ENCODE results near the gene NFX1. TPM values are rescaled to one million over a fixed set of nuclear protein-coding genes. Genes with fewer than 3 reads are reported as not detected.
A peak's percentile ranks its signal among the peaks of the same experiment; 100 is the strongest.
"Not testable (repeated sequence)": the region's sequence is repeated elsewhere in the genome, so short reads cannot be mapped to it uniquely, and the experiment has no call there.

Gene NFX1
- total RNA-seq, 1 donor from 2014 or later: 15.1 TPM

DNA sequence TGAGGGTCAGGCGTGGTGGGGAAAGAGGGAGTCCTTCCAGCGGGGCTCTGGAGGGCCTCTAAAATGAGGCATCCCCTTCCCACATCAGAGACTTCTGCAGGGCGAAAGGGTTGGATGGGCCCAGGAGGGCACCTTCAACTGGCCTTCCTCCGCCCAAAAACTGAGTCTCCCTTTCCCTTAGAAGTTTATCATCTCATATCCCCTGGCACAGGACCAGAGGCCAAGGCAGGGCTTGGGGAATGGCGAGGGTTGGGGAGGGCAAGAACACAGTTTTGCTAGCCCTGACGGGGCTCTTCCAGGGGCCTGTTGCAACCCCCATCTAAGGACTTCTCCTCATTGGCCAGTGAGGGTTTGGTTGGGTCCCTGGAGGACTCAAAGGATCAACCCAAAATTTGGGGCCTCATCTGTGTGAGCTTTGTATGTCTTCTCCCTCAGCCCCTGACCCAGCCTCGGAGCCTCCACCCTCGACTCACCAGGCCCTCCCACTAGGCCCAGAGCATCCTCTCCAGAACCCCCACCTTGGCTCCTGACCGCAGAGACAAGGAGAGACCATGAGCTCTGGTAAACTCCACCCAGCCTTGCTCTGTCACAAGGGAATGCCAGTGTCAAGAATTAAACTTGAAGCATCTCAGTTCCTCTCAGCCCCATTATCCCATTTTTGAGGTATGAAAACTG, 87.9 kb downstream of the NFX1 start:
- no peaks in the 10 kb centered on the region for H3K9me3 ChIP-seq (ENCODE audit: control insufficient read depth in 3 of 3, low read length in 3 of 3)
- H3K4me1 ChIP-seq (ENCODE audit: control insufficient read depth in 3 of 3, insufficient read depth in 3 of 3, low read length in 3 of 3): peaks cover 5 to 37% (median 31%) of the 10 kb centered on the region in 3 donors
- H3K36me3 ChIP-seq (ENCODE audit: control insufficient read depth in 3 of 3, insufficient read depth in 3 of 3, low read length in 3 of 3): peaks cover 0 to 3% (median under 1%) of the 10 kb centered on the region in 3 donors
- no peak overlapping the region for H3K4me3 ChIP-seq (ENCODE audit: low read length in 3 of 3)
- no peak overlapping the region for H3K9ac ChIP-seq (ENCODE audit: low read depth in 1 of 3, low read length in 3 of 3)
- H3K27ac ChIP-seq (ENCODE audit: low read depth, low read length): no peak overlapping the region
- no peaks in the 10 kb centered on the region for H3K27me3 ChIP-seq (ENCODE audit: control insufficient read depth in 3 of 3, insufficient read depth in 3 of 3, low read length in 3 of 3)

DNA sequence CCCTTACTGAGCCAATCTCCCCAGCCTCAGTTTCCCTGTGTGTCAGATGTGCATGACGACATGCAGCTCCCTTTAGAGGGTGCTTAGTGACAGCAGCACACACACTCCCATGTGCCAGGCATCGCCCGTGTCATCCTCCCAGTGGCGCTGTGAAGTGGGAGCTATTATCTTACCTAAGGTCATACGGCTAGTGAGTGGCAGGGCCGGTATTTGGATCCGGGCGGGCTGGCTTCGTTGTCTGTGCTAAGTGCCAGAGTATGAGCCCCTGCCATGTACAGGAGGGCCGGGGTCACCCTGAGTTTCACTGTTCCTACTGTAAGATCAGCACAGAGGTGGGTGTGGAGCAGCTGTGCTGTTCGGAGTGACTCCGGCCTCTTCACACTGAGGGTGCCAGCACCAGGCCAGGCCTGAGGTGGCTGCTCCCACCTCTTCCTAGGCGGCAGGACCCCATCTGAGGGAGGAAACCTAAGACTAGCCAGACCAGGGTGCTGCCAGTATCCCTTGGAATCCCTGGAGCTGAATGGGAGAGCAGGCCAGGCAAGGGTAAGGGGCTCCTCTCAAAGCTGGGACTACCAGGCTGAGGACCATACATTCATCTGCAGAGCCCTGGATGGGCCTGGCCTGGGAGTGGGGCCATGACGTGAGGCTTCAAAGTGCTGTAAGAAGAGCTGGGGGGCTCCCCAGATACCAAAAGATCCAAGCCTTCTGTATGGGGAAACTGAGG, 89.5 kb downstream of the NFX1 start:
- Histone ChIP-seq H3K27me3 (ENCODE audit: control insufficient read depth in 3 of 3, insufficient read depth in 3 of 3, low read length in 3 of 3) (no peaks in the 10 kb centered on the region), H3K4me3 (ENCODE audit: low read length in 3 of 3) (no peak overlapping the region), H3K27ac (ENCODE audit: low read depth, low read length) (peak overlapping the region; percentile 31), H3K4me1 (ENCODE audit: control insufficient read depth in 3 of 3, insufficient read depth in 3 of 3, low read length in 3 of 3) (peaks cover 5 to 37% (median 31%) of the 10 kb centered on the region in 3 donors), H3K36me3 (ENCODE audit: control insufficient read depth in 3 of 3, insufficient read depth in 3 of 3, low read length in 3 of 3) (no peaks in the 10 kb centered on the region), H3K9ac (ENCODE audit: low read depth in 1 of 3, low read length in 3 of 3) (peak overlapping the region in 1 of 3 donors; percentile 54), H3K9me3 (ENCODE audit: control insufficient read depth in 3 of 3, low read length in 3 of 3) (no peaks in the 10 kb centered on the region)

DNA sequence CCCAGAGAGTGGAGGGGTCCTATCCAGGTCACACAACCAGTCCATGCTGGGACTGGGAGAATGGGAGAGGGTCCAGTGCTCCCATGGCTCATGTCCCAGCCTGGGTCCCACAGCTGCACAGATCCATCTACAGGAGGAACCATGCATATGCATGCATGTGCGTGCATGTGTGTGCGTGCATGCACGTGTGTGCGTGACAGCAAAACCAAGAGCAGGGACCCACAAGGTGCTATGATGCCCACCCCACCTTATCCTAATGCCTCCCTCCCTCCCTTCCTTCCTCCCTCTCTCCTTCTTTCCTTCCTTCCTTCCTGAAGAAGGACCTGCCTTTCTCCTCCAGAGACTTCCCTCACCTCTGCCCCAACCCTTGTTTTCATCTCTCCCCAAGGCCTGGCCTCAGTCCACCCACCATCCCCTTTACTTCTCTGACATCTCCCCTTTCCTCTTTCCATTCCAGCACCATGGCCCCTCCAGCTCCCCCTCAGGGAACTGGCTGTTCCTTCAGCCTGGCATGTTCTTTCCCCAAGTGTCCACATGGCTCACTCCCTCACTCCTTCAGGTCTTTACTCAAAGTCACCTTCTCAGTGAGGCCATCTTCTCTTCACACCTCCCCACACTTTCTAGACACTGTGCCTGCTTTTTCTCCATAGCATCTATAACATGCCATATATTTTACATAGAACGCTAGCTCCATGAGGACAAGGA, 90.2 kb downstream of the NFX1 start:
- Histone ChIP-seq H3K9me3 (ENCODE audit: control insufficient read depth in 3 of 3, low read length in 3 of 3) (no peaks in the 10 kb centered on the region), H3K27ac (ENCODE audit: low read depth, low read length) (peak overlapping the region; percentile 45), H3K9ac (ENCODE audit: low read depth in 1 of 3, low read length in 3 of 3) (peak overlapping the region in 1 of 3 donors; percentile 40), H3K36me3 (ENCODE audit: control insufficient read depth in 3 of 3, insufficient read depth in 3 of 3, low read length in 3 of 3) (no peaks in the 10 kb centered on the region), H3K27me3 (ENCODE audit: control insufficient read depth in 3 of 3, insufficient read depth in 3 of 3, low read length in 3 of 3) (no peaks in the 10 kb centered on the region), H3K4me1 (ENCODE audit: control insufficient read depth in 3 of 3, insufficient read depth in 3 of 3, low read length in 3 of 3) (peaks cover 0 to 31% (median 27%) of the 10 kb centered on the region in 3 donors), H3K4me3 (ENCODE audit: low read length in 3 of 3) (no peak overlapping the region)

DNA sequence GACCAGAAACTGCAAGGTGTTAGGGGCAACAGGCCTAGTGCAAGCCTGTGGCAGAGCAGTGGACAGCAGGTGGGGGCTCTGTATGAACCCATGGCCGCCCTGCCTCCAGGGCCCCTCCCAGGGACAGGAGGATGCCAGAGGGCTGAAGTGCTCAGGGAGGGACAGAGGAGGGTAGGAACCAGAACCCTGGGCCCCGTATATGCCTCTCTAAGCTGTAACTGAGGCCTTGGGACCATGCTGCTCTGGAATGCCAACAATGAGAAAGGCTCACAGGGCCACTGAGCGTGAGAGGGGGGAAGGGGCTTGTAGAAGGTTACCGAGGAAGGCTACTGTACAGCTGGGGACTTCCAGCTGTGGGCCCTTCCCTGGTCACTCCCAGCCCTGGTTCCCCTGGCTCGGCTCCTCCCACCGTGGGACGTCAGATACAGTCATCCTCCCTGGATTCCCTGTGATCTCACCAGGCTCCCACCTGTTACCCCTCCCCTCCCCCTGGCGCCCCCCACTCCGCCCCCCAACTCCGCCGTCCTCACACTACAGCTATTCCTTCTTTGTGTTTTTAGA, 91.0 kb downstream of the NFX1 start:
- peak overlapping the region; percentile 45 for H3K27ac ChIP-seq (ENCODE audit: low read depth, low read length)

DNA sequence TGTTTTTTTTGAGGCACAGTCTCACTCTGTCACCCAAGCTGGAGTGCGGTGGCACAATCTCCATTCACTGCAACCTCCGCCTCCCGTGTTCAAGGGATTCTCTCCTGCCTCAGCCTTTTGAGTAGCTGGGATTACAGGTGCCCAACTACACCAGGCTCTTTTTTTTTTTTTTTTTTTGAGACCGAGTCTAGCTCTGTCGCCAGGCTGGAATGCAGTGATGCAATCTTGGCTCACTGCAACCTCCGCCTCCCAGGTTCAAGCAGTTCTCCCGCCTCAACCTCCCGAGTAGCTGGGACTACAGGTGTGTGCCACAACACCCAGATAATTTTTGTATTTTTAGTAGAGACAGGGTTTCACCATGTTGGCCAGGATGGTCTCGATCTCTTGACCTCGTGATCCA, 92.1 kb downstream of the NFX1 start:
- not testable (repeated sequence) for H3K36me3 ChIP-seq (ENCODE audit: control insufficient read depth in 3 of 3, insufficient read depth in 3 of 3, low read length in 3 of 3); H3K27me3 ChIP-seq (ENCODE audit: control insufficient read depth in 3 of 3, insufficient read depth in 3 of 3, low read length in 3 of 3); H3K9me3 ChIP-seq (ENCODE audit: control insufficient read depth in 3 of 3, low read length in 3 of 3); H3K27ac ChIP-seq (ENCODE audit: low read depth, low read length); H3K4me3 ChIP-seq (ENCODE audit: low read length in 3 of 3); H3K9ac ChIP-seq (ENCODE audit: low read depth in 1 of 3, low read length in 3 of 3)
- peaks cover 0 to 21% (median 17%) of the 10 kb centered on the region in 3 donors for H3K4me1 ChIP-seq (ENCODE audit: control insufficient read depth in 3 of 3, insufficient read depth in 3 of 3, low read length in 3 of 3)

More for the DNA sequence above, 91.0 kb downstream of the NFX1 start:
- Histone ChIP-seq H3K36me3 (ENCODE audit: control insufficient read depth in 3 of 3, insufficient read depth in 3 of 3, low read length in 3 of 3) (no peaks in the 10 kb centered on the region), H3K4me1 (ENCODE audit: control insufficient read depth in 3 of 3, insufficient read depth in 3 of 3, low read length in 3 of 3) (peaks cover 0 to 24% (median 20%) of the 10 kb centered on the region in 3 donors), H3K9me3 (ENCODE audit: control insufficient read depth in 3 of 3, low read length in 3 of 3) (no peaks in the 10 kb centered on the region), H3K4me3 (ENCODE audit: low read length in 3 of 3) (no peak overlapping the region), H3K27me3 (ENCODE audit: control insufficient read depth in 3 of 3, insufficient read depth in 3 of 3, low read length in 3 of 3) (no peaks in the 10 kb centered on the region), H3K9ac (ENCODE audit: low read depth in 1 of 3, low read length in 3 of 3) (peak overlapping the region in 1 of 3 donors; percentile 25)

DNA sequence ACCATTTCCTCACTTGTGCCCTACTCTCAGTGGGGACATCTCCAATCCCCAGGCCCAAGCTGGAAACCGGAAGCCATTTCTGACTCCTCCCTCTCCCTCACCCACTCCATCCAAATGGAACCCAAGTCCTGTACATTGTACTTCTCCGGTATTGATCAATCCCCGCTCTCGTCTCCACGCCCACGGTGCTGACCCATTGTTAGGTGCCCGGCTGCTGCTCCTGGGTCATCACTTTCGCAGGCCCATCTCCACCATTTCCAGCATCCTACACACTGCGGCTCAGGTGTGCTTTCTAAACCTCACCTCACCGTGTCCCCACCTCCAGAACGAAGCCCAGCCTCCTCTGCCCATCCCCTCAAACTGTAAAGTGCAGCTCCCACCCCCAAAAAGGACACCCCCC, 93.1 kb downstream of the NFX1 start:
- not testable (repeated sequence) for H3K27me3 ChIP-seq (ENCODE audit: control insufficient read depth in 3 of 3, insufficient read depth in 3 of 3, low read length in 3 of 3); H3K9me3 ChIP-seq (ENCODE audit: control insufficient read depth in 3 of 3, low read length in 3 of 3); H3K27ac ChIP-seq (ENCODE audit: low read depth, low read length); H3K9ac ChIP-seq (ENCODE audit: low read depth in 1 of 3, low read length in 3 of 3); H3K36me3 ChIP-seq (ENCODE audit: control insufficient read depth in 3 of 3, insufficient read depth in 3 of 3, low read length in 3 of 3); H3K4me3 ChIP-seq (ENCODE audit: low read length in 3 of 3)
- H3K4me1 ChIP-seq (ENCODE audit: control insufficient read depth in 3 of 3, insufficient read depth in 3 of 3, low read length in 3 of 3): peaks cover 2 to 25% (median 23%) of the 10 kb centered on the region in 3 donors

DNA sequence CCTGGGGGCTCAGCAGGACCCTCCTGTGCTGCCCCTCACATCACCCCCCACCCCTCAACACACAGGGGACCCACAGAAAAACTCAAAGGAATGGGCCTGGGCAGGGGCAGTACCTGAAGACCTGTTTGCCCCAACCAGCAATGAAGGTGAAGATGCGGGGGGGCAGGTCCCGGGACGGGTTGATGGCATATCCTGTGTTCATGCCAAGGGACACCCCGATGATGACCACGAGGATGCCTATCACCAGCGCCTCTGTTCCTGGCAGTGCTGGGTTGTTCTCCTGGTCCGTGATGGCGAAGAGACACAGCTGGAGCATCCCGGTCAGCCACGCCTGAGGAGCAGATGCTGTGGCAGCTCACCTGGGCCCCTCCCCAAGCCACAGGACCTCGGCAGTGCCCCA, 95.2 kb downstream of the NFX1 start:
- H3K27ac ChIP-seq (ENCODE audit: low read depth, low read length); H3K9ac ChIP-seq (ENCODE audit: low read depth in 1 of 3, low read length in 3 of 3); H3K27me3 ChIP-seq (ENCODE audit: control insufficient read depth in 3 of 3, insufficient read depth in 3 of 3, low read length in 3 of 3); H3K36me3 ChIP-seq (ENCODE audit: control insufficient read depth in 3 of 3, insufficient read depth in 3 of 3, low read length in 3 of 3); H3K4me3 ChIP-seq (ENCODE audit: low read length in 3 of 3); H3K9me3 ChIP-seq (ENCODE audit: control insufficient read depth in 3 of 3, low read length in 3 of 3): not testable (repeated sequence)
- peaks cover 2 to 21% (median 15%) of the 10 kb centered on the region in 3 donors for H3K4me1 ChIP-seq (ENCODE audit: control insufficient read depth in 3 of 3, insufficient read depth in 3 of 3, low read length in 3 of 3)

DNA sequence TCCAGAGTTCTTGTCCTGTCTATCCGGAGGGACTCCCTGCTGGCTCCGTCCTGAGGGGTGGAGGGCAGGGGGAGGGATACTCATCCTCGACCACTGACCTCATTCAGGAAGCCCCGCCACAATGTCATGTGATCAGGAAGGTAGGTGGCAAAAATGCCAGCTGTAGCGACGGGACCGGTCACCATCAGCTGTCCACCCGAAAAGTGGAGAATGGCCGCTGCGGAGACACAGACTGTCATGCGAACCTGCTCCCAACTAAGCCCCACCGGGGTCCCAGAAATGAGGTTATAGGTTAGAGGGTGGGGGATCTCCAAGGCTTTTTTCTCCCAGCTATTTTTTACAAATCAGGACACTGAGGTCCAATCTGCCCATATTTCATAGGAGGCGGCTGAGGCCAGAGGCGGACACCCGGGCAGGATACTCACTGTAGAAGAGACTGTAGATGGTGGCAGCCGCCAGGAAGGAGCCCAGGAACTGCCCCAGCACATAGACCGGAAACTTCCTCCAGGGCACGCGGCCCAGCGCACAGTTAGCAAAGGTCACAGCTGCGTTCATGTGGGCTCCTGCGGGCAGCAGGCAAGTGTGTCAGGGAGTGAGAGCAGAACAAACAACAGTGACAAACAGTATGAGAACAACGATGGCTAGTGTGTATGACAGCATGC, 95.8 kb downstream of the NFX1 start:
- not testable (repeated sequence) for H3K9me3 ChIP-seq (ENCODE audit: control insufficient read depth in 3 of 3, low read length in 3 of 3); H3K4me3 ChIP-seq (ENCODE audit: low read length in 3 of 3); H3K9ac ChIP-seq (ENCODE audit: low read depth in 1 of 3, low read length in 3 of 3); H3K27me3 ChIP-seq (ENCODE audit: control insufficient read depth in 3 of 3, insufficient read depth in 3 of 3, low read length in 3 of 3); H3K27ac ChIP-seq (ENCODE audit: low read depth, low read length); H3K36me3 ChIP-seq (ENCODE audit: control insufficient read depth in 3 of 3, insufficient read depth in 3 of 3, low read length in 3 of 3)
- peaks cover 3 to 21% (median 13%) of the 10 kb centered on the region in 3 donors for H3K4me1 ChIP-seq (ENCODE audit: control insufficient read depth in 3 of 3, insufficient read depth in 3 of 3, low read length in 3 of 3)

DNA sequence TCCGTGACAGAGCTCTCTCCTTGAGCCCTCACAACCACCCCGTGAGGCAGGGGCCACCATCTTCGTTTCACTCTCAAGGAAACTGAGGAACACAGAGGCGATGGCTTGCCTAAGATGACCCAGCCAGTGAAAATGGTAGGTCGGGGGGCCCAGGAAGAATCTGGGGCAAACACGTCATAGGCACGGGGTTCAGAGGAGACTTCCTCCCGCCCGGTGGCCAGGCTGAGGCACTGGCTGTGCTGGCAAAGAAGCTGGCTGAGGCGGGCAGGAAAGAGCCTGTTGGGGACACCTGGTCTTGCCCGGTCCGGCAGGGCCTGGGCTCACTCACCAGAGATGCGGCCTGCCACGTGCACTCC, 96.3 kb downstream of the NFX1 start:
- not testable (repeated sequence) for H3K9ac ChIP-seq (ENCODE audit: low read depth in 1 of 3, low read length in 3 of 3); H3K27me3 ChIP-seq (ENCODE audit: control insufficient read depth in 3 of 3, insufficient read depth in 3 of 3, low read length in 3 of 3); H3K9me3 ChIP-seq (ENCODE audit: control insufficient read depth in 3 of 3, low read length in 3 of 3); H3K4me3 ChIP-seq (ENCODE audit: low read length in 3 of 3); H3K27ac ChIP-seq (ENCODE audit: low read depth, low read length); H3K36me3 ChIP-seq (ENCODE audit: control insufficient read depth in 3 of 3, insufficient read depth in 3 of 3, low read length in 3 of 3)
- peaks cover 5 to 18% (median 15%) of the 10 kb centered on the region in 3 donors for H3K4me1 ChIP-seq (ENCODE audit: control insufficient read depth in 3 of 3, insufficient read depth in 3 of 3, low read length in 3 of 3)
